ENCODE data around the gene RNASE9.

GRCh38 chr14:20548414-20549158 lies 12.3 kb downstream of the RNASE9 start:
- TF ChIP-seq CTCF (IDR thresholded peaks at IDR 0.05; ENCODE audit: insufficient read depth, low read length) (no peak), POLR2AphosphoS5 (IDR thresholded peaks at IDR 0.05; ENCODE audit: low read depth) (no peak)
